IMR-90 (cell line): Measurements from ENCODE around the gene PMM2.

ENCODE experiments used
- POLR2A ChIP-seq: IDR thresholded peaks from 2 replicates; pipeline ENCODE4 v1.6.1; 2012; ENCODE audit warnings: mild to moderate bottlenecking, low read depth, low read length
- SMC3 ChIP-seq: fragments of 150-350 bp; IDR thresholded peaks from 2 replicates; pipeline ENCODE4 v1.6.1; 2016; ENCODE audit warnings: low read depth, mild to moderate bottlenecking, antibody characterized with exemption, low read length, moderate library complexity
- TF ChIP-seq, protein P1 (sequence below): conservative IDR thresholded peaks from 2 replicates; pipeline ENCODE4 v1.5.1; 2012; ENCODE audit warnings: mild to moderate bottlenecking, low read depth, low read length, improper control_type of control experiment

DNA sequence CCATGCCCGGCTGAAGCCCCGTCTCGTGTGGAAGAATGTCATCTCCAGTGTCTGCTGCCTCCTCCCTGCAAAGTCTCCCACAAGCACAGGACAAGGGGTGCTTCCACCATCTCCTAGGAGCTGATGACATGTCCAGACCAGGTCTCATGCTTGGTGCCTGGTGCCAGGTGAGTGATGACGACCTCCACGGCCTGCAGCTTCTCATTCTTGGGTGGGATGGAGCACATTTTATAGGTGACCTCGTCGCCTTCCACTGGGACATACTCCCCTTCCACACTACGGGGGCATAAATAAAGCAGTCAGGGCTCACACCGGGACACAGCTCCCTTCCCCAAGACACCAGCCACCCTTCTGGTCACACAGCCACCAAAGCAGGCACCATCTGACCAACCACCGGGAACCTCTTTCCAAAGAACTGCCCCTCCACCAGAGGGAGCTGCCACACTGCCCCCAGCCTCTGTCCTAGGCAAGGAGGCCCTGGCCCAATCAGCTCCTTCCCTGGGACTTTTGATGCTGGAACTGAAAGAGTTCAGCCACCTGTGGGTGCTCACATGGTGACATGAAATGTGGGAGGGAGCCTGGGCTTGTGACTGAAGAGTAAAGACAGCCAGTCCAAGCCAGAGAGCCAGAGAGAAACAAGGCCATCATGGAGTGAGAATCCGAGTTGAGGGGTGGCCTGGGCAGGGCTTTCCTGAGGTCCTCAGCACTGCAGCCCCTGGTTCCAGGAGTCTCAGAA, 57.6 kb downstream of the PMM2 start:
- TF ChIP-seq, protein P1, sequence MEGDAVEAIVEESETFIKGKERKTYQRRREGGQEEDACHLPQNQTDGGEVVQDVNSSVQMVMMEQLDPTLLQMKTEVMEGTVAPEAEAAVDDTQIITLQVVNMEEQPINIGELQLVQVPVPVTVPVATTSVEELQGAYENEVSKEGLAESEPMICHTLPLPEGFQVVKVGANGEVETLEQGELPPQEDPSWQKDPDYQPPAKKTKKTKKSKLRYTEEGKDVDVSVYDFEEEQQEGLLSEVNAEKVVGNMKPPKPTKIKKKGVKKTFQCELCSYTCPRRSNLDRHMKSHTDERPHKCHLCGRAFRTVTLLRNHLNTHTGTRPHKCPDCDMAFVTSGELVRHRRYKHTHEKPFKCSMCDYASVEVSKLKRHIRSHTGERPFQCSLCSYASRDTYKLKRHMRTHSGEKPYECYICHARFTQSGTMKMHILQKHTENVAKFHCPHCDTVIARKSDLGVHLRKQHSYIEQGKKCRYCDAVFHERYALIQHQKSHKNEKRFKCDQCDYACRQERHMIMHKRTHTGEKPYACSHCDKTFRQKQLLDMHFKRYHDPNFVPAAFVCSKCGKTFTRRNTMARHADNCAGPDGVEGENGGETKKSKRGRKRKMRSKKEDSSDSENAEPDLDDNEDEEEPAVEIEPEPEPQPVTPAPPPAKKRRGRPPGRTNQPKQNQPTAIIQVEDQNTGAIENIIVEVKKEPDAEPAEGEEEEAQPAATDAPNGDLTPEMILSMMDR: no peak
- no peak for TF ChIP-seq SMC3
- no peak for TF ChIP-seq POLR2A
